Measurements from ENCODE around the gene RHBDL1.
A peak's percentile ranks its signal among the peaks of the same experiment; 100 is the strongest.

Gene RHBDL1

GRCh38 chr16:642189-643049 lies 33.1 kb upstream of the RHBDL1 start:
- peak overlapping the region; percentile 76 for H3K4me3 ChIP-seq (ENCODE audit: low read length)
- no peak for TF ChIP-seq ZNF274 (IDR thresholded peaks at IDR 0.05; ENCODE audit: low read depth, low read length)

- peak overlapping the region; percentile 76; the same call in 1 of the 2 replicates for H3K4me3 ChIP-seq (ENCODE audit: low read length)
- TF ChIP-seq ZNF274 (IDR thresholded peaks at IDR 0.05; ENCODE audit: low read depth, low read length): no peak
Observed at GRCh38 chr16:643050-643368, 32.5 kb upstream of the RHBDL1 start.

- H3K4me3 ChIP-seq (ENCODE audit: low read length): no peak overlapping the region
- TF ChIP-seq ZNF274 (IDR thresholded peaks at IDR 0.05; ENCODE audit: low read depth, low read length): no peak
Observed at GRCh38 chr16:644556-644955, 30.9 kb upstream of the RHBDL1 start.

- H3K4me3 ChIP-seq (ENCODE audit: low read length): no peak overlapping the region
- no peak for TF ChIP-seq ZNF274 (IDR thresholded peaks at IDR 0.05; ENCODE audit: low read depth, low read length)
Observed at GRCh38 chr16:645852-646678, 29.4 kb upstream of the RHBDL1 start.

GRCh38 chr16:646679-647172 lies 28.7 kb upstream of the RHBDL1 start:
- H3K4me3 ChIP-seq (ENCODE audit: low read length): no peak overlapping the region
- no peak for TF ChIP-seq ZNF274 (IDR thresholded peaks at IDR 0.05; ENCODE audit: low read depth, low read length)

GRCh38 chr16:647173-647902 lies 28.1 kb upstream of the RHBDL1 start:
- no peak overlapping the region for H3K4me3 ChIP-seq (ENCODE audit: low read length)
- TF ChIP-seq ZNF274 (IDR thresholded peaks at IDR 0.05; ENCODE audit: low read depth, low read length): no peak

- peak overlapping the region; percentile 75; the same call in 1 of the 2 replicates for H3K4me3 ChIP-seq (ENCODE audit: low read length)
- no peak for TF ChIP-seq ZNF274 (IDR thresholded peaks at IDR 0.05; ENCODE audit: low read depth, low read length)
Observed at GRCh38 chr16:648071-648780, 27.2 kb upstream of the RHBDL1 start.

GRCh38 chr16:648781-649589 lies 26.5 kb upstream of the RHBDL1 start, which contains the start of gene WDR90:
Gene WDR90, plus strand, starts transcription at chr16:649365. Its CDS starts 52 bp downstream, at chr16:649417.
- no peak for TF ChIP-seq ZNF274 (IDR thresholded peaks at IDR 0.05; ENCODE audit: low read depth, low read length)
- peak within 1 kb of the TSS; percentile 75 for H3K4me3 ChIP-seq (ENCODE audit: low read length)

- no peak for TF ChIP-seq ZNF274 (IDR thresholded peaks at IDR 0.05; ENCODE audit: low read depth, low read length)
- H3K4me3 ChIP-seq (ENCODE audit: low read length): peak overlapping the region; percentile 75; the same call in 1 of the 2 replicates
Observed at GRCh38 chr16:649631-650030, 25.8 kb upstream of the RHBDL1 start.

- no peak for TF ChIP-seq ZNF274 (IDR thresholded peaks at IDR 0.05; ENCODE audit: low read depth, low read length)
- H3K4me3 ChIP-seq (ENCODE audit: low read length): no peak overlapping the region
Observed at GRCh38 chr16:651844-652243, 23.6 kb upstream of the RHBDL1 start.

GRCh38 chr16:652454-653305 lies 22.8 kb upstream of the RHBDL1 start:
- H3K4me3 ChIP-seq (ENCODE audit: low read length): no peak overlapping the region
- TF ChIP-seq ZNF274 (IDR thresholded peaks at IDR 0.05; ENCODE audit: low read depth, low read length): no peak

GRCh38 chr16:654034-654433 lies 21.4 kb upstream of the RHBDL1 start:
- no peak for TF ChIP-seq ZNF274 (IDR thresholded peaks at IDR 0.05; ENCODE audit: low read depth, low read length)
- H3K4me3 ChIP-seq (ENCODE audit: low read length): no peak overlapping the region

Measured in GM08714 (cell line).